ENCODE results near the gene MC1R. TPM values are rescaled to one million over a fixed set of nuclear protein-coding genes. Genes with fewer than 3 reads are reported as not detected.

The MC1R gene
- total and polyA plus RNA-seq, 2 of the 4 experiments (the other 2 are of a cell fraction), result 3.8 to 9.5 TPM

DNA sequence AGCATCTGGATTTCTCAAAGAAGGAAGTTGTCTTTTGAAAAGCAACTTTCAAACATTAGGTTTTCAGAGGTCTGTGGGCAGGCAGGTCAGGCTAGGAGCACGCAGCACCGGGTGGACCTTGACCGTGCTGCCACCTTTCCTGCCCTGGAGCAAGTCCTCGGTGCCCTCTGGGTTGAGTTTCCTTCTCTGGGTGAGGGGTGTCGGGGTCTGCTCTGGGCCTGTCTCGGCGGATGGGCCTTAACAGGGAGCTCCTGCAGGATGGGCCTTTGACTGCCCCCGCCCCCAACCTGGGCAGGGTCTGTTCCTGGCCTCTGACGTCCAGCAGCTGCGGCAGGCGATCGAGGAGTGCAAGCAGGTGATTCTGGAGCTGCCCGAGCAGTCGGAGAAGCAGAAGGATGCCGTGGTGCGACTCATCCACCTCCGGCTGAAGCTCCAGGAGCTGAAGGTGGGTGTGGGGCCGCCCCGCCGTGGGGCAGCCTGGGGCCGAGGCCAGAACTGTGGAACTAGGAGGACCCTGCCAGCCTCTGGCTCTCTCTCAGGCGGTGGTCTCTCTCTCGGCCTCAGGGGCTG lies 38.6 kb downstream of the MC1R start:
- no peak for ATAC-seq (ENCODE audit: low read depth)
- Histone ChIP-seq H4K91ac (ENCODE audit: insufficient read depth, low read depth, low read length) (no peak overlapping the region), H3K14ac (replicated peaks; ENCODE audit: low read depth, low read length) (no peak overlapping the region), H4K8ac (ENCODE audit: low read depth in 2 of 2, low read length in 2 of 2) (no peak overlapping the region), H4K5ac (ENCODE audit: low read depth, low read length) (no peak overlapping the region), H2BK120ac (ENCODE audit: low read depth, low read length) (no peak overlapping the region), H3K9me3 (ENCODE audit: control insufficient read depth, insufficient read depth, low read length) (no peaks in the 10 kb centered on the region), H3K18ac (ENCODE audit: low read depth, low read length) (no peak overlapping the region), H2BK5ac (ENCODE audit: low read depth, low read length, poor library complexity, severe bottlenecking) (no peak overlapping the region), H3K56ac (ENCODE audit: extremely low read depth, insufficient read depth, low read length) (no peak overlapping the region), H3K4me2 (ENCODE audit: low read depth, low read length) (no peak overlapping the region), H3K4me1 (ENCODE audit: control insufficient read depth, insufficient read depth, low read length) (no peaks in the 10 kb centered on the region), H3K4me3 (ENCODE audit: insufficient read depth, low read depth, low read length) (no peak overlapping the region), H2AK5ac (ENCODE audit: low read depth, low read length) (no peak overlapping the region), H2BK15ac (ENCODE audit: low read depth, low read length) (no peak overlapping the region), H3K4ac (ENCODE audit: low read depth, low read length) (no peak overlapping the region), H3K9ac (ENCODE audit: low read depth, low read length) (no peak overlapping the region), H2BK20ac (ENCODE audit: low read depth, low read length) (no peak overlapping the region), H4K20me1 (ENCODE audit: insufficient read depth, low read length) (peaks cover 20% of the 10 kb centered on the region), H2AFZ (replicated peaks; ENCODE audit: low read length, poor library complexity) (no peak overlapping the region), H3K23ac (ENCODE audit: low read depth, low read length) (no peak overlapping the region), H3K79me1 (ENCODE audit: low read depth in 1 of 2, low read length in 2 of 2) (peaks cover 6 to 50% of the 10 kb centered on the region in 2 experiments), H2AK9ac (replicated peaks; ENCODE audit: low read depth, low read length, poor library complexity) (no peak overlapping the region), H3K9me1 (ENCODE audit: insufficient read depth, low read length) (no peaks in the 10 kb centered on the region; the same call in 1 of the 2 replicates), H3K27me3 (ENCODE audit: control insufficient read depth, insufficient read depth, low read length) (no peaks in the 10 kb centered on the region), H3K27ac (ENCODE audit: insufficient read depth, low read length) (no peak overlapping the region), H3K36me3 (ENCODE audit: control insufficient read depth, insufficient read depth, low read length) (peaks cover 48% of the 10 kb centered on the region)
- TF ChIP-seq NFE2L2 (IDR thresholded peaks at IDR 0.05; ENCODE audit: low read depth, low read length), result no peak
- TF ChIP-seq POLR2A (IDR thresholded peaks at IDR 0.05; ENCODE audit: low read depth, low read length), result no peak
- TF ChIP-seq, protein P1, sequence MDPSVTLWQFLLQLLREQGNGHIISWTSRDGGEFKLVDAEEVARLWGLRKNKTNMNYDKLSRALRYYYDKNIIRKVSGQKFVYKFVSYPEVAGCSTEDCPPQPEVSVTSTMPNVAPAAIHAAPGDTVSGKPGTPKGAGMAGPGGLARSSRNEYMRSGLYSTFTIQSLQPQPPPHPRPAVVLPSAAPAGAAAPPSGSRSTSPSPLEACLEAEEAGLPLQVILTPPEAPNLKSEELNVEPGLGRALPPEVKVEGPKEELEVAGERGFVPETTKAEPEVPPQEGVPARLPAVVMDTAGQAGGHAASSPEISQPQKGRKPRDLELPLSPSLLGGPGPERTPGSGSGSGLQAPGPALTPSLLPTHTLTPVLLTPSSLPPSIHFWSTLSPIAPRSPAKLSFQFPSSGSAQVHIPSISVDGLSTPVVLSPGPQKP (IDR thresholded peaks at IDR 0.05; ENCODE audit: borderline replicate concordance, low read depth, low read length), result no peak
- TF ChIP-seq MXI1 (IDR thresholded peaks at IDR 0.05; ENCODE audit: borderline replicate concordance, low read depth, low read length), result no peak
- no peak for TF ChIP-seq SMC3 (IDR thresholded peaks at IDR 0.05; ENCODE audit: low read depth, low read length)
- TF ChIP-seq RCOR1 (IDR thresholded peaks at IDR 0.05; ENCODE audit: insufficient replicate concordance, low read length), result no peak
- TF ChIP-seq, protein P2, sequence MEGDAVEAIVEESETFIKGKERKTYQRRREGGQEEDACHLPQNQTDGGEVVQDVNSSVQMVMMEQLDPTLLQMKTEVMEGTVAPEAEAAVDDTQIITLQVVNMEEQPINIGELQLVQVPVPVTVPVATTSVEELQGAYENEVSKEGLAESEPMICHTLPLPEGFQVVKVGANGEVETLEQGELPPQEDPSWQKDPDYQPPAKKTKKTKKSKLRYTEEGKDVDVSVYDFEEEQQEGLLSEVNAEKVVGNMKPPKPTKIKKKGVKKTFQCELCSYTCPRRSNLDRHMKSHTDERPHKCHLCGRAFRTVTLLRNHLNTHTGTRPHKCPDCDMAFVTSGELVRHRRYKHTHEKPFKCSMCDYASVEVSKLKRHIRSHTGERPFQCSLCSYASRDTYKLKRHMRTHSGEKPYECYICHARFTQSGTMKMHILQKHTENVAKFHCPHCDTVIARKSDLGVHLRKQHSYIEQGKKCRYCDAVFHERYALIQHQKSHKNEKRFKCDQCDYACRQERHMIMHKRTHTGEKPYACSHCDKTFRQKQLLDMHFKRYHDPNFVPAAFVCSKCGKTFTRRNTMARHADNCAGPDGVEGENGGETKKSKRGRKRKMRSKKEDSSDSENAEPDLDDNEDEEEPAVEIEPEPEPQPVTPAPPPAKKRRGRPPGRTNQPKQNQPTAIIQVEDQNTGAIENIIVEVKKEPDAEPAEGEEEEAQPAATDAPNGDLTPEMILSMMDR (conservative IDR thresholded peaks at IDR 0.05; ENCODE audit: low read depth, low read length), result no peak
- no peak for TF ChIP-seq MAFK (IDR thresholded peaks at IDR 0.05; ENCODE audit: low read depth, low read length)
- no peak for TF ChIP-seq CHD1 (IDR thresholded peaks at IDR 0.05; ENCODE audit: low read depth, low read length)
- TF ChIP-seq CEBPB (IDR thresholded peaks at IDR 0.05; ENCODE audit: low read depth, low read length), result no peak
- no peak for TF ChIP-seq MAZ (IDR thresholded peaks at IDR 0.05; ENCODE audit: borderline replicate concordance, low read depth, low read length)
- TF ChIP-seq BHLHE40 (IDR thresholded peaks at IDR 0.05; ENCODE audit: low read depth, low read length), result no peak
- TF ChIP-seq, protein P3, sequence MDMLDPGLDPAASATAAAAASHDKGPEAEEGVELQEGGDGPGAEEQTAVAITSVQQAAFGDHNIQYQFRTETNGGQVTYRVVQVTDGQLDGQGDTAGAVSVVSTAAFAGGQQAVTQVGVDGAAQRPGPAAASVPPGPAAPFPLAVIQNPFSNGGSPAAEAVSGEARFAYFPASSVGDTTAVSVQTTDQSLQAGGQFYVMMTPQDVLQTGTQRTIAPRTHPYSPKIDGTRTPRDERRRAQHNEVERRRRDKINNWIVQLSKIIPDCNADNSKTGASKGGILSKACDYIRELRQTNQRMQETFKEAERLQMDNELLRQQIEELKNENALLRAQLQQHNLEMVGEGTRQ (IDR thresholded peaks at IDR 0.05; ENCODE audit: low read depth, low read length), result no peak
- intact Hi-C loops (cut with micrococcal nuclease) (no loop called here), in situ Hi-C loops (cut with MboI; ENCODE audit: low sequenced_read_pairs) (no loop called here), dilution Hi-C loops (cut with HindIII; ENCODE audit: low sequenced_read_pairs, unreplicated experiment) (no loop called here)
- POLR2A ChIA-PET (ENCODE audit: unreplicated experiment), result no interaction called here
- no peak for DNase-seq
- WGBS, 2 experiments (ENCODE audit: extremely low coverage in 2 of 2, insufficient read length in 1 of 2), result 97% methylated on average over 16 of the region's 23 CpGs; no CpG with 5 or more reads in 1 of the 2 experiments
- BruUV-seq (replicated peaks), result no TSS peak
- CTCF ChIA-PET, result no interaction called here

Data from IMR-90 (cell line).